GM12891 (cell line): ENCODE results near the gene DDX52.

Source experiments
- POLR2A ChIP-seq: IDR thresholded peaks from 2 replicates; pipeline ENCODE4 v1.6.1; 2011; ENCODE audit warnings: low read depth, low read length, control low read depth
- POLR2AphosphoS5 ChIP-seq: IDR thresholded peaks from 2 replicates; pipeline ENCODE4 v1.6.1; 2011; ENCODE audit warnings: low read depth, low read length, control low read depth
- POU2F2 ChIP-seq: IDR thresholded peaks from 2 replicates; pipeline ENCODE4 v1.6.1; 2011; ENCODE audit warnings: low read depth, mild to moderate bottlenecking, control low read depth, low read length, moderate library complexity
- TAF1 ChIP-seq: IDR thresholded peaks from 2 replicates; pipeline ENCODE4 v1.6.1; 2011; ENCODE audit warnings: low read depth, low read length, control low read depth

DNA sequence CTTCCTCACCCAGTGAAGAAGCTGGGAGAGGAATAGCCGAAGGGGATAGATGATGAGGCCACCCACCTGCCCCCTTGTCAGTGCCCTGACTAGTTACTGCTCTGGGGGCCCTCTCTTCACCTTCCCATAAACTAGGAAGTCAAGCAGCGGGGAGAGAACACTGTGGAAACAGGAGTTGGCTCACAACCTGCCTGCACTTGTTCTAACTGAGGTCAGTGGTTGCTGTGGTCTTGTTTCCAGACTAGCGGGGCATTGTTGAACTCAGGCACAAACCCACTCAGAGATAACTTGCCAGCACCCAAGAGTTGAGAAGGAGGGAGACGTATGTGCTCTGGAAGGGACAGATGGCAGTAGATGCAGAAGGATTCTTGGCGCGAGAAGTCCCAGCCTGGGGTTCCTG is 48.6 kb upstream of the DDX52 start:
- TF ChIP-seq POLR2A, result no peak
- TF ChIP-seq TAF1, result no peak
- no peak for TF ChIP-seq POLR2AphosphoS5
- no peak for TF ChIP-seq POU2F2
